GM21825 (cell line): ENCODE measurements around the gene FABP3.
"Not testable (repeated sequence)": the region's sequence is repeated elsewhere in the genome, so short reads cannot be mapped to it uniquely, and the experiment has no call there.

ENCODE experiments used
- ATAC-seq: cut with Tn5 transposase; IDR thresholded peaks from one replicate; pipeline ENCODE4 v1.9.1; 2021; ENCODE audit warnings: mild to moderate bottlenecking, moderate library complexity; ENCODE audit not compliant: unreplicated experiment

Gene FABP3

DNA sequence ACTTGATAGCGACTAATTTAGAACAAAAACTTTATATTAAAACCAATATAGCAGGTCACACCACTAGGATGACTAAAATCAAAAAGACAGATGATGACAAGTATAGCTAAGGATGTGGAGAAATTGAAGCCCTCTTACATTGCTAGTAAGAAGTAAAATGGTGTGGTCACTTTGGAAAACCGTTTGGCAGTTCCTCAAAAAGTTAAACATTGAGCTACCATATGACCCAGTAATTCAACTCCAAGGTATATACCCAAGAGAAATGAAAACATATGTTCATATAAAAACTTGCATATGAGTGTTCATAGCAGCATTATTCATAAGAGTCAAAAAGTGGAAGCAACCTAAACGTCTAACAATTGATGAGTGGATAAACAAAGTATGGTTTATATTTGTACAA, 27.1 kb upstream of the FABP3 start:
- ATAC-seq = no peak

DNA sequence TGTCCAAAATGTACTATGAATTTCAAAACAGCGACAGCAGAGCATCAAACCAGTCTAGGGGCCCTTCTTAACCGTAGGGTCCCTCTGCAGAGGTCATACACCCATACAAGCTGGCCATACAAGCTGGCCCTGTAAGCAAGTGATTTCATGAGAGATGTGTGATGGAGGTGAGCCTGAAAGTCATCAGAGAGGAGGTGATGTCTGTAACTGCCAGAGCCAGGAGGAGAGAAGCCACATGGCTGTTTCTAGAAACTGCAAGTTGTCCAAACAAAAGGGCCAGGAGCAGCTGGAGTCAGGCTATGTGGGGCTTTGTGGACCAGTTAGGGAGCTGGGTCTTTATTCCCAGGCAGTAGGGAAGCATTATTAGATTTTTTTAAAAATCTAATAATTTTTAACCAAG, 25.4 kb upstream of the FABP3 start:
- ATAC-seq = no peak

DNA sequence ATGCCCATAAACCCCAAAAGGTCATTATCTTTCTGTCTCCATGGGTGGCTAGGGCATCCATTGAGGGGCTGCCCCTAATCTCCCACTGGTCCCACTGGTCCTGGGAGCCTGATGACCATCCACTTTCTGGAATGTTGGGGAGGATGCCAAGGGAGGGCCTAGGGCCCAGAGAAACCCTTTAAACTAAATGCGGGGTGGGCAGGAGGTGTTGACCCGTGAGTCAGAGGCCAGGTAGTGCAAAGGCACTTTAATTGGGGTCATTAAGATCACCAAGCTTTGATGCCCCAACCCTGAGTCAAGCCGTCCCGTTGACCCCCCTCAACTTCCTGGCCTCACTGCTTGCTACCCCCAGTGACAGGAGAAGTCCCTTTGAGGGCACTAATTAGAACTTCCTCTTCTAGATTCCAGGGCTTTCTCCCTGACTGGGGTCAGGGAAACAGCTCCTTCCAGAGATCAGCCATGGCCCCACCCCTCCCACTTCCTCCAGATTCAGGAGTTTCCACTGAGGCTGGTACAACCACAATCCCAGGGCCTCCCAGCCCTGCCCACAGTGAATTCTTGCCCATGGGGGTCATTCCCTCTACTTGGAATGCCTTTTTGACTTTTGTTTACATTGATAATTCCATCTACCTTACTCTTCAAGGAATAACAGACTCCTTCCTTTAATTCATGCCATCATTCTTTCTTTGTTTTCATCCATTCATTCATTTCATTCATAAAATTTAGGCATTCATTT, 24.7 kb upstream of the FABP3 start:
- no peak for ATAC-seq

DNA sequence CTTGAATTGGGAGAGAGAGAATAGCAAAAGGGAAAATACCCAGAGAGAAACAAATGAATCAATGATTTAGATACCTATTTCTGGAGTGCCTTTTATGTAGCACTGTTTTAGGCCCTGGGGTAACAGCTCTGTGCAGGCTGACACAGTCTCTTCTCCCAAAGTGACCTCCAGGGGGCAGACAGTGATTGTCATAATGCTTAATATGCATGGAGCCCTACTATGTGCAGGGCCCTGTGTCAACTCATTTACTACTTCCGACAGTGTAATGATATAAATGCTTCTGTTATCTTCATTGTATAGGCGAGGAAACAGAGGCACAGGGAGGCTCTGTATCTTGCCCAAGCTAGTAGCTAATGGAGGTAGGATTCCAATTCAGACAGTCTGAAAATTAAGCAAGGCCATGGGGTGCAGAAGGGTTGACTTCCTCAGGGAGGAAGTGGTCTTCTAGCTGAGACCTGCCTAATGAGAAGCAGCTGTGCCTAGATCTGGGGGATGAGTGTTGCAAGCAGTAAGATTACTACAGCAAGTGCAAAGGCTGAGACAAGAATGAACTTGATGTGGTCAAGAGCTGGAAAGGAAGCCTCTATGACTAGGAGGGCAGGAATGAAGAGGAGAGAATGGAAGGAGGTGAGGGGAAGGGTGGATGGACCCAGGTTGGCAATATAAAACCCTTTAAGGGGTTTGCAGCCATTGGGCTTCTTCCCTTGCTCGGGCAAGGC, 23.9 kb upstream of the FABP3 start:
- no peak for ATAC-seq

DNA sequence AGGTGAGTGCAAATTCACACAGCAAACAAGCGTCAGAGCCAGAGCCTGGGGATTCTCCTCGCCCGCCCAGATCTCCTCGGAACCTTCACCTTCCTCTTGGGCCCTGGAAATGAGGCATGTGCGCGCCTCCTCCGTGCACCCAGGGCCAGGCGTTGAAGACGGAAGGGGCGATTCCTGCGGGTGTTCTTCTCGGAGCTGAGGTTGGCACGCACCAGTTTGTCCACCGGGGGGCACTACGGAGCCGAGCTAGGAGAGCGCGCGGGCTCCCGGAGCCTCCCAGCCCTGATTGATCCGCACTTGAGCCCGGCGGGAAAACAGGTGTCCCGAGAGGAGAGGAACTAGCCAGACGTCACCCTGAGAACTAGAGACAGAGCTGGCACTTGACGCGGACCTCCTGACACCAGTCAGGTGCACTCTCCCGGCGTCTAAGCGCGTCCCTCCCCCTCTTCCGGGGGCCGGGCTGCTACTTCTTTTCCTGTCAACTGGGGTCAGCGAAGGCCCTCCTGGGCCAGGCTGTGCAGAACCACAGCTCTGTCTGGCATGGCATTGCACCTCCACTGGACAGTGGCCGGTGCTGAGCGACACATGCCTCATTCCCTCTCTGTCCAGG, 21.8 kb upstream of the FABP3 start:
- peak; percentile 75 for ATAC-seq

DNA sequence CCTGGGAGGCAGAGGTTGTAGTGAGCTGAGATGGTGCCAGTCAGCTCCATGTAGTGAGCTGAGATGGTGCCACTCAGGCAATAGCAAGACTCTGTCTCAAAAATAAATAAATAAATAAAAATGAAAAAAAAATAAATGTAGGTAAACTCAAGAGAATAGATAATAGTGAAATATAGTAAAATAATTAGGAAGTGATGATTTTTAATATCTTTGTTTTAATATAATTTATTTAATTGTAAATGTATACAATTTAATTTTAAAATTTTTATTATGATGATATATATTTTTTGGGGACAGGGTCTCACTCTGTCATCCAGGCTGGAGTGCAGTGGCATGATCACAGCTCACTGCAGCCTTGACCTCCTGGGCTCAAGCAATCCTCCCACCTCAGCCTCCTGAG, 20.6 kb upstream of the FABP3 start:
- ATAC-seq = no peak

DNA sequence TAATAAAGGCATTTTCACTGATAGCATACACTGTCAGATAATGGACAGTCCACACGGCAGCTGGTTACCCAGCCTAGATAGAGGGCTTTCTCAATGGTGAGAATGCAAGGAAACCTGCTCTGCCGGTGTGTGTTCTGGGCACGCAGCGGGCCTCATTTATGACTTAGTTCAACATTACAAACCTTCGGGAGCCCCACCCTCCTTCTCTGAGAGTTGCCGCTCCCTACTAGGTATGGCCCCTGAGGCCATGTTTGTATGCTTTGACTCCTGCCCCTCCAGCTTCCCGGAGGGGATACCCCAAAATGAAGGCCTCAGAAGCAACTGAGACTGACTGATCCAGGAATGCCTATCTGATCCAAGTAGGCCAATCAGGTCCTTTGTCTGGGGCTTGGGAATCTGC, 17.2 kb upstream of the FABP3 start:
- no peak for ATAC-seq

DNA sequence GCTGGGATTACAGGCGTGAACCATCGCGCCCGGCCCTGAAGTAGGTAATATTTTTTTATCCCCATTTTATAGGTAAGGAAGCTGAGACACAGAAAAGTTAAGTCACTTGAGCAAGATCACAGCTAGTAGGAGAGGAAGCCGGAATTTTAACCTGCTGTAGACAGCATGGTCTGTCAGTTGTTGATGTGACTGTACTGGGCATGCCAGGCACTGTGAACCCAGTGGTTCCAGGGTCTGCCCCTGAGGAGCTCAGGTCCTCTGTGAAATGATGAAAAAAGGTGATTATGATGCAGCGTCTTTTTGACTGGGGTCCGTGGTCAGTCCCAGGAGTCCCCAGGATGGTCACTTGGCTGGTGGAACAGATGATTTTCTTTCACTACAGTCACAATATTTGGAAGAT, 16.7 kb upstream of the FABP3 start:
- ATAC-seq = no peak

DNA sequence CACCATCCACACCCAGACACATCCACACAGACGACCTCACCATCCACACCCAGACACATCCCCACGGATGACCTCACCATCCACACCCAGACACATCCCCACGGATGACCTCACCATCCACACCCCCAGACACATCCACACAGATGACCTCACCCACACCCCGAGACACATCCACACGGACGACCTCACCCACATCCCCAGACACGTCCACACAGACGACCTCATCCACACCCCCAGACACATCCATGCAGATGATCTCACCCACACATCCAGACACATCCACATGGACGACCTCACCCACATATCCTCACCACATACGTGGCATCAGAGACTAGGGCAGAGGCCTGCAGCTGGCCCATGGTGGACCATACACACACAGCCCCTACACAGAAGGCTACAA, 14.7 kb upstream of the FABP3 start:
- no peak for ATAC-seq

DNA sequence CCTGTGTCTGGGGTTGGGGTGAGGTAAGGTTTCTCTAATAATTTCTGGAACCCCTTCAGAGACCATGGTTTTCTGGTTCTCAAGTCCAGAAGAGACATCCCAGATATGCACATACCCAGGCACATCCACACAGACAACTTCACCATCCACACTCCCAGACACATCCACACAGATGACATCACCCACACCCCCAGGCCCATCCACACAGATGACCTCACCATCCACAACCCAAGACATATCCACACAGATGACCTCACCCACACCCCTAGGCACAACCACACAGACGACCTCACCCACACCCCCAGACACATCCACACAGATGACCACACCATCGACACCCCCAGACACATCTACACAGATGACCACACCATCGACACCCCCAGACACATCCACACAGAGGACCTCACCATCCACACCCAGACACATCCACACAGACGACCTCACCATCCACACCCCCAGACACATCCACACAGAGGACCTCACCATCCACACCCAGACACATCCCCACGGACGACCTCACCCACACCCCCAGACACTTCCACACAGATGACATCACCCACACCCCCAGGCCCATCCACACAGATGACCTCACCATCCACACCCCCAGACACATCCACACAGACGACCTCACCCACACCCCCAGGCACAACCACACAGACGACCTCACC, 13.8 kb upstream of the FABP3 start:
- ATAC-seq = not testable (repeated sequence)

DNA sequence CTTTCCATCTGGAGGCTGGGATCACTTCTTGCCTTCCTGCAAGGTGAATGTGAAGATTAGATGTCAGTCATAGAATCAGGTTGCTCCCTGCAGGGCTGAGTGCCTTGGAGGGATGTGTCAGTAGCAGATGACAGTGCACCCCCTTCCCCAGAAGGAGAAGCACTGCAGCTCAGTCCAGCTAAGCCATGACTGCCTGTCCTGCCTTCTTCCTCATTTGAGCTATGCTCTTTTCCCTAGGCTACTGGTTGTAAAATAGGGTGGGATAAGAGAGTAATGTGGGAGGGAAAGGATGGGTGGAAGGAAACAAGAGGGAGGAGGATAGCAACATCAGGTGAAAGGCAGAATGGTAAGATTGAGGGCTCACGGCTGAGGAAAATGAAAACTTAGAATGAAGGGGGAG, 11.1 kb upstream of the FABP3 start:
- no peak for ATAC-seq

DNA sequence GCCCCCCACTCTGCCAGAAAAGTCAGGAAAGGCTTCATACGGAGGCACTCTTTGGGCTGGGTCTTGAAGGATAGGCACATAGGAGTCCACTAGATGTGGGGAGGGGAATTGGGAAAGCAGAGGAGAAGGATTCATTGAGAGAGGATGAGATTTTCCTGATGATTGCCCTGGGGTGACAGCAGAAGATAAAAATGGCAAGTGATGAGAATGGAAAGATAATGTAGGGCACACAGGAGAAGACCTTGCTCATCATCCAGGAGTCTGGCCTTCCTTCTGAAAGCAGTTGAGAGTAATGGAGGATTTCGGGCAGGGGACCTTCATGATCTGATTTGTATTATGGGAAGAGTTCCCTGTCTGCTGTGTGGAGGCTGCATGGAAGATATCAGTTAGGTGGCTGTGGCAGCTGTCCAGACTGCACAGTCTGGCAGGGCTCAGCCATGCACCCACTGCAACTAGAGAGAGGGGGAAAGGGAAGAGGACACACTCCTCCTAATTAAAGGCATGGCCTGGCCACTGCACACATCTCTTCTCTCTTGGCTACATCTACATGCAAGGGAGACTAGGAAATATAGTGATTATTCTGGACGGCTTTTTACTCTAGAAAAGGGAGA, 9.6 kb upstream of the FABP3 start:
- ATAC-seq = no peak

DNA sequence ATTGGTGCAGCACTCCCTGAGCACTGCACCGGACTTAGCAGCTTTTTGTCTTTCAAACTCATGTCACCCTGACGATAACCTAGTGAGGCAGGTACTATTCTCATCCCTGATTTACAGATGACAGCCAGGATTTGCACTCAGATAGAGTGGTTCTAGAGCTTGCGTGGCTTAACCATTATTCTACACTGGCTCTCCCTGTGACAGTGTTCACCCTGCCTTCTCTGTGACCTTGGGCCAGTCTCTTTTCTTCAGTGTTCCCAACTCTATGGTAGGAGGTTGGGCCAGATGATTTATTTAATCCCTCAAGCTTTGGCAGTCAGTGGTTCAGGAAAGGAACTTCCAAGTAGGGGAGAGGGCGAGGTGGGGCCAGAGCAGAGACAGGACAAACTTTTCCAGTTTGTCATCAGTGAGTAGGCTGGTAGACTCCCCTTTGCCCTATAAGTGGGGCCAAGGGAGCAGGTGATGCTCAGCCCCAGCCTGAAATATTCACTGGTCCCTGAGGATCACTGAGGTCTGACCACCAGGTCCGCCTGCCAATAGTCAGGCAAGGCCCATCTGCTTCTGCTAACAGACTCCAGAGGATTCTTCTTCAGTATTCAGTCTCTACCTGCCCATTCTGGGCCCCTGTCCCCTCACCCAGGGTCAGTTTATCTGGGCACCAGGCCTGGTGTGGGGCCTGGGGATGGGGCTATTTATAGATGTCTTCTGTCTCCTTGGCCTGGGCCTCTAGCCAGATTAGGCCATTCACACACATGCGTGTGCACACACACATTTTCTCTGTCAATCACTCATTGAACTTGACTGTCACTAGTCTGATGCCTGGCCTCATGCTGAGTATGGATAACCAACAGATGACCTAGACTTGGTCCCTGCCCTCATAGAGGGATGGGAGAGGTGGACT, 8.8 kb upstream of the FABP3 start:
- no peak for ATAC-seq

DNA sequence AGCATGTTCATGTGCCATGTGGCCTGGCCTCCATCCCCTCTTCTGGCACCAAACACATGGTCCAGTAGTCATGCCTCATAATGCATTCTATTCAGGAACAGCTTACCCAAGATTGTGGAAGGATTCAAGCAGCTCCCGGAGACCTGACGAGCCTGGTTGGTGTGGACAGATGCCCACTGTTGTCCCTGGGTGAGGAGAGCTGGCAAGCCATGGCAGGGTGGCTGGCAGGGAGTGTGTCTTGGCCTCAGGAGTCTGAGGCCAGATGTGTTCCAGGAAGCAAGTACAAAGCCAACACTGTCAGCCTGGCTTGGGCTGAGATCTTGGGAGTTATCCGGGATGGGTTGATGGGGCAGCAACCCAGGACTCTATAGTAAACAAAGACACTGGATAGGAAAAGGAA, 7.3 kb upstream of the FABP3 start:
- no peak for ATAC-seq

DNA sequence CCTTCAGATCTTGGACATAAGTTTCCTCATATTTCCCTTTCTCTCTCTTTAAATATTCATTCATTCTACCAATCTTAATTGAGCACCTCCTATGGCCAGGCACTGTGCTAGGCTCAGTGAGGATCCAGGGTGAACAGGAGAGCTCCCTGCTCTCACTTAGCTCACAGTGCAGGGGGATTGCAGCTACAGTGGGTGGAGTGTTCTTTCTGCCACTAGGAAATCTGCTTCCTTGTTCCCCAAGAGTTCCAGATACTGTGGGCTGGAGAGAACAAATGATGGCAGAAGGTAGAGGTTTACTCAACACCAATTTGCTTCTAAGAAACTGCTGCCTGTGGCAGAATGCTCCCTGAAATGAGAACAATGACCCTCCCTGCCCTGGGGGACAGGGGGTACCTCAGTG, 5.1 kb upstream of the FABP3 start:
- ATAC-seq = no peak

DNA sequence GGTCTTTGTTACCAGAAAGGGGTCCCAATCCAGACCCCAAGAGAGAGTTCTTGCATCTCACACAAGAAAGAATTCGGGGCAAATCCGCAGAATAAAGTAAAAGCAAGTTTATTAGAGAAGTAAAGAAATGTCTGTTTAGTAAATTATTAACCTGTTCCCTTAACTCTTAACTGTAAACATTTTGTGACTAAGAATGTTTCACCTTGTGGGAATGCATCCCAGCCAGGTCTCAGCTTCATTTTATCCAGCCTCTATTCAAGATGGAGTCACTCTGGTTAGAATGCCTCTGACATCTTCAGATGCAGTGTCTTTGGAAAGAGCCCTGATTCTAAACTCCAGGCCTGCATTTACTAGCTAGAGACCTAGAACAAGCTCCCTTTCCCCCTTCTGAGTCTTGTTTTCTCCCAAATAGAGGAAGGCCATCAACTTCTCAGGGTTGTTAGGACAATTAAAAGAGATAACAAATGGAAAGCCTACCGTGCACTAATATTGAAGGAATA, 4.5 kb upstream of the FABP3 start:
- ATAC-seq = no peak

DNA sequence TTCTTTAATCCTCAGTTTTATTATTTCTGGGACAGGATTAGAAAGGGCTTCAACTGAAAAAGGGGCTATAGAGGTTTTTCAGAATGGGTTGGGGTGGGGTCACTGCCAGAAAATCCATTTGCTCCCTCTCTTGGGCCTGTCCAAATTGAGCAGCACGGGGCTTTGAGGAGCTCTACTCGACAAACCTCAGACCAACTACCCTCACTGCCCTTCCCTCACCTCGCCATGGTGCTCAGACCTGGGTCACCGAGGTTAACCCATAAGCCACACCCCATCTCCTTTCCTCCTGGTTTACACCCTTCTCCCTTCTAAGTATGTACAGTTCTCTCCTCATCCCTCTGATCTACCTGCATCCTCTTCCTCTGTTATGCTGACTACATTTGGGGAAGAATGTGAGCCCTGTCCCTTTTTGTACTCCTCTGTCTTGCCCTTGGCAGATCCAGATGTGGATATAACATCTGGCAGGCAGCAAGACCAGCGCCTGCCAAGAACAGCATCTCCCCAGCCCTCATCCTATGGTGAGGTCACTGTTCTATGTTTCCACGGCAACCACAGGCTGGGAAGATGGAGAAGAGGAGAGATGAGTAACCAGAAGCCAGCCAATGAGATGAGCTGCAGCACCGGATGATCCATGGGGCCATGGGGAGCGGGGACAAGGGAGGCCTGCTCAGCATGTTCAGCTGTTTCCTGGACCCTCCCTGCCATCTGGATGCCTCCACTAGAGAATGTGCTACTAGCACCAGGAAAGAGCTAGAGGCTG, 3.7 kb upstream of the FABP3 start:
- ATAC-seq = no peak

DNA sequence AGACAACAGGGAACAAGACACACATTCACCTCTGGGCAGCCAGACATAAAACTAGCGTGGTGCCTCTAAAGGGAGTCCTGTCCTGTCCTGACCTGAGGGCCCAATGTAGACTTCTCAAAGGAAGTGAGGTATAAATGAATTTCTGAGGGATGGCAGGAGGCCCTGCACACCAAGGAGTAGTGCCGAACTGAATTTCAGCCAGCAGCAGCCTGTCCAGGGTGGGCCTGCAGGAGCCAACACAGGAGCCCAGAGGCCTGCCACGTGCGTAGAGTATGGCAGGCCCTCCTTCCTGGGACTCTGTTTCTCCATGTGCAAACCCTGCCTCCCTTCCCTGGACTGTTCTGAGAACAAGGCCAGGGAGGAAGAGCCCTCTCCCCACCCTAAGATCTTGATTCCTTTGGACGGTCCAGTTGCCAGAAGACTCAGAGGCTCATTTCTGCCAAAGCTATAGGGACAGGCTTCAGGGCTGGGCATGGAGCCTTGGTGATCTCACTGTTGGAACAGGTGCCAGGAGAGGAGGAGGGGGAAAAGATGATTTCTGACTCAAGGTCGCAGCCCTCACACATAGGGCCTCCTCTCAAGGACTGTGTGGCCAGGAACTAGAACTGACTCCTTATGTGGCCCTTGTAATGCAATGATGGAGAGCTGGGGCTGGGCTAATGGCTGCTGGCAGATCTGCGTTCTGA, 1.8 kb upstream of the FABP3 start:
- ATAC-seq = no peak
